Muscle of arm (tissue), 12 donors: ENCODE measurements around the gene CD19. TPM values are rescaled to one million over a fixed set of nuclear protein-coding genes. Genes with fewer than 3 reads are reported as not detected.
"Not testable (repeated sequence)": the region's sequence is repeated elsewhere in the genome, so short reads cannot be mapped to it uniquely, and the experiment has no call there.

Experiments
- DNase-seq: peaks from one replicate; pipeline ENCODE4 v3.0.0-alpha.2; 2013
- polyA plus RNA-seq, 12 donors: library from polyadenylated mRNA; unstranded; fragments of 120-200 nt; gene quantifications; one replicate each; pipeline ENCODE4 v1.2.1, GENCODE V29; 2013; ENCODE audit not compliant: insufficient read length in 12 of 12

The CD19 gene
- polyA plus RNA-seq, 12 donors, result 0.14 to 2.3 (median 0.28) TPM; not detected in 3

DNA sequence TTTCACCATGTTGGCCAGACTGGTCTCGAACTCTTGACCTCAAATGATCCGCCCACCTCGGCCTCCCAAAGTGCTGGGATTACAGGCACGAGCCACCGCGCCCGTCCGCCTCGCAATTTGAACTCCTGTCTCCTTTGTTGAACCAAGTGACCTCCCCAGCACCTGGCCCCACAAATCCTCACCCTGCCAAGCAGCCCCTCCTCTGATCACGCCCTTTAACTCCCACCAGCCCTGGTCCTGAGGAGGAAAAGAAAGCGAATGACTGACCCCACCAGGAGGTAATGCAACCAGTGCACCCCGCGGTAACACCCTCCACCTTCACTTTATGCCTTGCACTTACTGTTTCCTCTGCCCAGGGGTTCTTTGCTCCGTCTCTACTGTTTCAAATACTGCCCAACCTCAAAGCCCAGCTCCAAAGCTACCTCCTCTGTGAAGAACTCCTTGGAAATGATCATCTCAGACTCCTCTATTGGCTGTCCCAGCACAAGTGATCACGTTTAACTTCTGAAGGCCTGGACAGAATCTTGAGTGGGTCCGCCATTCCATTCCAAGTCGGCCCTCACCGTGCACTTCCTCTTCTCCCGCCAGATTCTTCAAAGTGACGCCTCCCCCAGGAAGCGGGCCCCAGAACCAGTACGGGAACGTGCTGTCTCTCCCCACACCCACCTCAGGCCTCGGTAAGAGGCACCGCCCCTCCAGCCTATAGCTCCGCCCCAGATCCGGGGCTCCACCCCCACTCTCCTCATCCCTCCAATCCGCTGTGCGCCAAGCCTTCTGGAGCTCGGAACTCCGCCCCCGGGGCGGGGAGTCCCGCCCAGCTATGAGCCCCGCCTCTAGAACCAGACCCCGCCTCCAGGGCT, 4.4 kb downstream of the CD19 start:
- DNase-seq, result peak; percentile 59

DNA sequence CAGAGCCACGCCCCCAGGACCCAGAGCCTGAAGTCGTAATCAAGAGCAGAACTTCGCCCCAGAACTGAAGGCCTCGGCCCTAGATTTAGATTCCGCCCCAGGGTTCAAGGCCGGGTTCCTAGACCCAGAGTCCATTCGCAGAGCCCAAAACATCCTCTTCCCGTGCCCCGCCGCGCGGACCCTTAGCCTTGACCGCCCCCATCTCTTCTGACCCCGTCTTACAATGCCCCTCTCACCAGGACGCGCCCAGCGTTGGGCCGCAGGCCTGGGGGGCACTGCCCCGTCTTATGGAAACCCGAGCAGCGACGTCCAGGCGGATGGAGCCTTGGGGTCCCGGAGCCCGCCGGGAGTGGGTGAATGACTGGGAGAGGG, 5.0 kb downstream of the CD19 start:
- no peak for DNase-seq

DNA sequence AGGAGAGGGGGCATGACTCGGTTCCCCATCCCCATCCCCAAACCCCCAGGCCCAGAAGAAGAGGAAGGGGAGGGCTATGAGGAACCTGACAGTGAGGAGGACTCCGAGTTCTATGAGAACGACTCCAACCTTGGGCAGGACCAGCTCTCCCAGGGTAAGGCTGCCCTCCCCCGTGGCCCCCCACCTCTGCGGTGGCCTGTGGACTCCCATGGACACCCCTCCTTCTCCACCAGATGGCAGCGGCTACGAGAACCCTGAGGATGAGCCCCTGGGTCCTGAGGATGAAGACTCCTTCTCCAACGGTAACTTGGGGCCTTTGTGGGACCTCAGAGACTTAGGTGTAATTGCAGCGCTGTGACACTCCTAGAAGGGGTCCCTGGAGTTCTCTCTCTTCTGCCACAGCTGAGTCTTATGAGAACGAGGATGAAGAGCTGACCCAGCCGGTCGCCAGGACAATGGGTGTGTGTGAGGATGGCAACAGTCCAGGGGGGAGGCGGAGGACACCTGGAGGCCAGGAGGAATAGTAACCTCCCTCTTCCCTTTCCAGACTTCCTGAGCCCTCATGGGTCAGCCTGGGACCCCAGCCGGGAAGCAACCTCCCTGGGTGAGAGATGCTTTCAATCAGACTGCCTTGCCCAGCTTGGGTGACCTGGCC, 5.6 kb downstream of the CD19 start:
- DNase-seq, result no peak

DNA sequence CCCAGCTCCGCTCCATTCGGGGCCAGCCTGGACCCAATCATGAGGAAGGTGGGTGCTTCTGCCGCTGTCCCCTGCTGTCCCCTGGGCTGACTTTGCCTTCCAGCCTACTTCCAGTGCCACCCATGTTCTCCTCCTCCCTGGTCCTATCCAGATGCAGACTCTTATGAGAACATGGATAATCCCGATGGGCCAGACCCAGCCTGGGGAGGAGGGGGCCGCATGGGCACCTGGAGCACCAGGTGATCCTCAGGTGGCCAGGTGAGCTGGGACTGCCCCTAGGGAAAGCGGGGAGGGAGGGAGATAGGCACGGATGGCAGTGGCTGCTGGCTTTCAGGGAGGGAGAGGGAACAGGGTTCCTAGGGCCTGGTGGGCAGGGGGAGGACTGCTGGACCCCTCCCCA, 7.0 kb downstream of the CD19 start:
- no peak for DNase-seq

DNA sequence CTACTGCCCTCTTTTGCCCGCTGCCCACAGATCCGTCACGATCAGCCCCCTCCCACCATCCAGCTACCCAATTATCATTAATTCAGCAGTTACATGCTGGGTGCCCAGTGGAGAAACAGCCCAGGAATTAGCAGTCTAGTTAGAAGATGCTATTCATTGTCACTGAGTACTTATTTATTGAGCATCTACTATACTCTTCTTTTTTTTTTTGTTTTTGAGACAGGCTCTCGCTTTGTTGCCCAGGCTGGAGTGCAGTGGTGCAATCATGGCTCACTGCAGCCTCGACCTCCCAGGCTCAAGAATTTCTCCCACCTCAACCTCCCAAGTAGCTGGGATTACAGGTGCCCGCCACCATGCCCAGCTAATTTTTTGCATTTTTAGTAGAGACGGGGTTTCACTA, 8.1 kb downstream of the CD19 start:
- not testable (repeated sequence) for DNase-seq

DNA sequence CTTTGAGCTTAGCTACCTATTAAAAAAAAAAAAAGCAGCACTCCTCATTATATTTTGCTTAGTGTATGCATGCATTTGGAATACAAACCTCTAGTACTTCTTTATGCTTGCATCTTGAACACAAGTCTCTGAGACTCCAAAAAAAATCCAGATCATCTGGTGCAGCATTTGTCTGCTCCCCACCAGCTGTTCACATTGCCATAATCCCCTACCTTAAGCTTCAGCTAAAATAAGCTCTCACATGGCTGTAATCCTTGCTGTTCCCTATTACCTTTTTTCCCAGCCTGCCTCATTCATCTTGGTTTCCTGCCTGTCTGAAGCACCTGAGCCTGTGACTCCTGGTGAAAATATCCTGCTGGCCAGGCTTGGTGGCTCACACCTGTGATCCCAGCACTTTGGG, 11.5 kb downstream of the CD19 start:
- DNase-seq, result no peak

DNA sequence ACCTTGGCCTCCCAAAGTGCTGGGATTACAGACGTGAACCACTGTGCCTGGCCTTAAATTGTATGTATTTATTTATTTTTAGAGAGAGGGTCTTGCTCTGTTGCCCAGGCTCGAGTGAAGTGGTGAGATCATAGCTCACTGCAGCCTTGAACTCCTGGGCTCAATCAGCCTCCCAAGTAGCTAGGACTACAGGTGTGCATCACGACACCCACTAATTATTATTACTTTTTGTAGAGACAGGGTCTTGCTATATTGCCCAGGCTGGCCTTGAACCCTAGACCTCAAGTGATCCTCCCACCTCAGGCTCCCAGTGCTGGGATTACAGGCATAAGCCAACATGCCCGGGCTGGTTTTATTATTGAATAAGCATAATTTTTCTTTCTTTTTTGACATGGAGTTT, 14.9 kb downstream of the CD19 start:
- no peak for DNase-seq

DNA sequence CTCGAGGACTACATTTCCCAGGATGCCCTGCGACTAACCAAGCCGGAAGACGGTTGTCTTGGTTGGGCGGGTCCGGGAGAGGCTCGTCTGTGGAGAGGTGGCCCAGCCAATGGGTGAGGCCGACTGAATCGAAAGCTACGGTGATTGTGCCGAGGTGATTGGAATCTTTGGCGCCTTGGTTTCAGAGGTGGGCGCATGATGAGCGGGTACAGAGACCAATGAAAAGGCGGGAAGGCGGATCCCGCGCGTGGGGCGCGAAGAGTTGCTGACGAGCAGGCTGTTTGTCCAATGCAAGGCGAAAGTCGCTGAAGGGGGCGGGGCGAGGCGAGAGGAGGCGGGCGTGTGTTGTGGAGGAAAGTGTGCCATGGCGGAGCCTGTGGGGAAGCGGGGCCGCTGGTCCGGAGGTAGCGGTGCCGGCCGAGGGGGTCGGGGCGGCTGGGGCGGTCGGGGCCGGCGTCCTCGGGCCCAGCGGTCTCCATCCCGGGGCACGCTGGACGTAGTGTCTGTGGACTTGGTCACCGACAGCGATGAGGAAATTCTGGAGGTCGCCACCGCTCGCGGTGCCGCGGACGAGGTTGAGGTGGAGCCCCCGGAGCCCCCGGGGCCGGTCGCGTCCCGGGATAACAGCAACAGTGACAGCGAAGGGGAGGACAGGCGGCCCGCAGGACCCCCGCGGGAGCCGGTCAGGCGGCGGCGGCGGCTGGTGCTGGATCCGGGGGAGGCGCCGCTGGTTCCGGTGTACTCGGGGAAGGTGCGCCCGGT, 19.1 kb downstream of the CD19 start, which contains the start of gene NFATC2IP:
TSS of gene NFATC2IP (plus strand) at position 290 of the 762 bp plus-strand sequence. CDS start at position 365, 75 bp downstream.
- DNase-seq, result peak; percentile 100

DNA sequence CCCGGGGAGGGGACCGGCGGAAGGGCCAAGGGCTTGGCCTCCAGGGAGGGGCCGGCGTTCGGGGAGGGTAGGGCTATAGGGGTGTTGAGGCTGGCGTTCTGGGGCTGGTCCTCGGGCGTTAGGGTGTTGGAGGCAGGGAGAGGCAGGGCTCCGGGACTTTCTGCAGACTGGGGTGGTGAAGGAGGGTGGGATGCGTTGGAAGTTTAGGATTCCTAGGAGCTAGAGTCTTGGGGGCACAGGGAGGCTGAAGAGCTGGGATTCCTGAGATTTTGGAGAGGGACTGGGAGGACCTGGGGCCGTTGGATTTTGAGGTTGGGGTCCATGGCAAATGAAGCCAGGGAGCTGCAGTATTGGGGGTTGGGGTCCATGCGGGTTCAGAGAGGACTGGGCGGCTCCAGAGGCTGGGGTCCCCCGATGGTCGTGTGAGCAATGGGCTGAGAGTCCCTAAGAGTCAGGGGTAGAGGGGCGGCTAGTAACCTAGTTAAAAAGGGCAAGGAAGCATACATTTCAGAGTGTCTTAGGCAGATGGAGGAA, 19.7 kb downstream of the CD19 start:
- no peak for DNase-seq

DNA sequence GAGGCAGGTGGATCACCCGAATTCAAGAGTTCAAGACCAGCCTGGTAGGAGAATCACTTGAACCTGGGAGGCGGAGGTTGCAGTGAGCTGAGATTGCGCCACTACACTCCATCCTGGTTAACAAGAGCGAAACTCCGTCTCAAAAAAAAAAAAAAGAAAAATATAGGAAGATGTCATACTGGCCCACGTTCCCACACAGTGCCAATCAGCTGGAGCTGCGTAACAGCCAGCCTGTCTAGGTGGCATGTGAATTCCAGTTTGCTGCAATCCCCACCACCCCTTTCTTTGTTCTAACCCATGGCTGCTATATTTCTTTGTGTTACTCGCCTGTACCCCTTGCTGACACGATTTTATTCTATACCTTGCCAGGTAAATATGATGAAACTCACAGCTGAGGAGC, 26.4 kb downstream of the CD19 start:
- no peak for DNase-seq

DNA sequence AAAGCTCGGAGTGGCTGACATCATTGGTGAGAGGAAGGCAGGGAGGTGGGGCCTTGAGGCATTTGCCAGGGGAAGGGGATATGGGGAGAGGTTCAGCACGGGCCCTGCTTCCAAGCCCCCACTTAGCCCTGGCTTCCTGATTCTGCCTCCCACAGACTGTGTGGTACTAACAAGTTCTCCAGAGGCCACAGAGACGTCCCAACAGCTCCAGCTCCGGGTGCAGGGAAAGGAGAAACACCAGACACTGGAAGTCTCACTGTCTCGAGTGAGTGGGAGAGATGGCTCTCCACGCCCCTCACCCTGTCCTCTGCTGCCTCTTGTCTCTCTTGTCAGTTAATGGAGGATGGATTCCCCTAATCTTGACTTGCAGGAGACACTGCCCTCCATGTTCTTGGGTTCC, 27.1 kb downstream of the CD19 start:
- DNase-seq, result no peak

DNA sequence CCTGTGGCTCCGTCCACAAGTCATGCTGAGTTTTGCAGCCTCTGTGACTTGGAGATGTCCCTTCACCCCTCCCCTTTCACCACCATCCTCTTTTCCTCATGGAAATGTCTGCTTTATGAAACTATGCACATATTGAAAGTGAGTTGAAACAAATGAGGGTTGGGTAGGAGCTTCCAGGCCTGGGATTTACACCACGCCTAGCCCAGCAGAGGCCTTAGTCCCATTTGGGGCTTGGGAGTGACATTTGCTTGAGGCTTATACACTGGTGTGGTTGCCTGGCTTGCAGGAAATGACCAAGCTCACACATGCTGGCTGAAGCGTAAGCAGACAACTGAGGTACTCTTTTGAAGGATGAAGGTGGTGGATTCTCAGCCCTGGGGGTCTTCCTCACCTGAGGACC, 32.3 kb downstream of the CD19 start:
- DNase-seq, result no peak

DNA sequence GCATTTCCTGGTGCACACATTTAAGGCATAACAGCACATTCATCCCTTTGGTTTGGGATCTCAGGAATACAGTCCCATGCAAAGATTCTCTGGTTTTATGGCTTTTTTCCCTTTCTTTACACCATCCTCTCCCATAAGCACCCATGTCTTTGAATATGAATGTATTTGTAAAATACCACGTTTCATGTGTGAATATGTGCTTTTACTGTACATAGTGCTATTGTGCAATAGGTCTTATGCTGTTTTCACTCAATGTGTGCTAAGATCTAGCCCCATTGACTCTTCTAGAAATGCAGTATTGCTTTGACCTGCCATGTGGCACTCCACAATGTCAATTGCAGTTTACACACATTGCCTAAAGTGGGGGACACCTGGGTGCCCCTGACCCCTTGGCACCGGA, 32.7 kb downstream of the CD19 start:
- DNase-seq, result no peak

DNA sequence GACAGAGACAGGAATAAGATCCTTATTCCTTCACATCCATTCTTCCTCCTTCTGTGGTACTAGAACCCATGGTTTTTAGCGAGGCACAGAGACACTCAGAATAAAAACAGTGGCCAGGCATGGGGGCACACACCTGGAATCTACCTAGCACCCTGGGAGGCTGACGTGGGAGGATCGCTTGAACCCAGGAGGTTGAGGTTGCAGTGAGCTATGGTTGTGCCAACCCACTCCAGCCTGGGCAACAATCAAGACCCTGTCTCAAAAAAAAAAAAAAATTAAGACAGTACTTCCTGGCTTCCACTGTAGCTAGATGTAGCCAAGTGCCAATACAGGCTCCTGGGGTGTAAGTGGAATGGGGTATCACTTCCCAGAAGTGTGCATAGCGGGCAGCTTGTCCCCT, 35.4 kb downstream of the CD19 start:
- no peak for DNase-seq

DNA sequence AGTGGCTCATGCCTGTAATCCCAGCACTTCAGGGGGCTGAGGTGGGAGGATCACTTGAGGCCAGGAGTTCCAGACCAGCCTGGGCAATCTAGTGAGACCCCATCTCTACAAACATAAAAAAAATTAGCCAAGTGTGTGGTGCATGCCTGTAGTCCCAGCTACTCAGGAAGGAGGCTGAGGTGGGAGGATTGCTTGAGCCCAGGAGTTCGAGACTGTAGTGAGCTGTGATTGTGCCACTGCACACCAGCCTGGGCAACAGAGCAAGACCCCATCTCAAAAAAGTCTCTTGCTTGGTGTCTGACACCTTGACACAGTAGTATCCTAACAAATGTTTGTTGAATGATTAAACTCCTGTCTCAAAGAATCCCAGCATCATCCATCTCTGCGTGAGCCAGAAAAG, 37.9 kb downstream of the CD19 start:
- not testable (repeated sequence) for DNase-seq

DNA sequence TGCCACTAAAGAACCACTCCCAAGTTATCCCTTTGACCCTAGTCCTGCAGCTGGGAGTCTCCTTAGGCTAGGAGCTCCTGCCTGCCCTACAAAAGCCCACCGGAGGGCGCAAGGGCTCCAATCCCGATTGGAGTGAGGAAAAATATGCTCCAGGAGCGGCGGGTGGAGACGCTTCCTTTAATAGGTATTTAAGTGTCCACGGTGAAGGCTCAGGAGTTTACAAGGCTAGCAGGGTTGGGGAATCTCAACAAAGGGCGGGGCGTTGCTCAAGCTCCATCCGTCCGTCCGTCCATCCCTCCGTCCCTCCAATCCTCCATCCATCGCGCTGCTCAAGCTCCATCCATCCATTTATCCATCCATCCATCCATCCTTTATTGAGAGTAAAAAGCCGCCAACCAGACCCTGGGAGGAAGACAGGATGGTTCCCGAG, 42.3 kb downstream of the CD19 start:
- DNase-seq, result peak; percentile 55

DNA sequence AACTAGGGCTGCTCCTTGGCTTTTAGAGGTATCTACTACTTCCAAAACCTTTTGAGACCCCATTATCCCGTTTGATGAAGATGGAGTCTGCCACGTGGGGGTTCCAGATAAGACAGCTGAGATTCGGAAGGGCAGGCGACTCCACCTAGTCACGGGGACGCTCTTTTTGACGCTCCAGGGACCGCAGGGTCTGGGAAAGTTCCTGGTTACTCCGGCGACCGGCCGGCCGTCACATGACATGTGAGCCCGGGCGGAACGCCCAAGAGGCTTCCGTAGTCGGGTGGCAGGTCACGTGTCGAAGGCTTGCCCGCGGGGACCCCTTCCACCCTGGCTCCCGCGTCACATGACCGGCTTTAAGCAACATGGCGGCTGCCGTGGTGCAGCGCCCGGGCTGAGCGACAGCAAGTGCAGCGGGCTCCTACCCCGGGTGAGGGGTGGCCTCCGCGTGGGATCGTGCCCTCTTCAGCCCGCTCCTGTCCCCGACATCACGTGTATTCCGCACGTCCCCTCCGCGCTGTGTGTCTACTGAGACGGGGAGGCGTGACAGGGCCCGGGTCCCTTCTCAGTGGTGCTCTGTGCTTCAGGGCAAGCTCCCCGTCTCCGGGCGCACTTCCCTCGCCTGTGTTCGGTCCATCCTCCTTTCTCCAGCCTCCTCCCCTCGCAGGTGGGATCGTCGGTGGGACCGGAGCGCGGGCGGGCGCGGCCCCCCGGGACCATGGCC, 42.8 kb downstream of the CD19 start, which contains the start of gene SPNS1:
TSS of gene SPNS1 (plus strand) at position 342 of the 721 bp plus-strand sequence. CDS start at position 716, 374 bp downstream.
- peak; percentile 97 for DNase-seq

DNA sequence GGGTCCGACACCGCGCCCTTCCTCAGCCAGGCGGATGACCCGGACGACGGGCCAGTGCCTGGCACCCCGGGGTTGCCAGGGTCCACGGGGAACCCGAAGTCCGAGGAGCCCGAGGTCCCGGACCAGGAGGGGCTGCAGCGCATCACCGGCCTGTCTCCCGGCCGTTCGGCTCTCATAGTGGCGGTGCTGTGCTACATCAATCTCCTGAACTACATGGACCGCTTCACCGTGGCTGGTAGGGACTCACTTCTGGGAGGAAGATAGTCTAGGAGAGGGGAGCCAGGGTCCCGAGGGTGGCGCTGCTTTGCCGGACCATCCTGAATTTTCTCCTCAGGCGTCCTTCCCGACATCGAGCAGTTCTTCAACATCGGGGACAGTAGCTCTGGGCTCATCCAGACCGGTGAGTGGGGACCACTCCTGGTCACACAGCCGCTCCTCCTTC, 43.4 kb downstream of the CD19 start:
- no peak for DNase-seq

DNA sequence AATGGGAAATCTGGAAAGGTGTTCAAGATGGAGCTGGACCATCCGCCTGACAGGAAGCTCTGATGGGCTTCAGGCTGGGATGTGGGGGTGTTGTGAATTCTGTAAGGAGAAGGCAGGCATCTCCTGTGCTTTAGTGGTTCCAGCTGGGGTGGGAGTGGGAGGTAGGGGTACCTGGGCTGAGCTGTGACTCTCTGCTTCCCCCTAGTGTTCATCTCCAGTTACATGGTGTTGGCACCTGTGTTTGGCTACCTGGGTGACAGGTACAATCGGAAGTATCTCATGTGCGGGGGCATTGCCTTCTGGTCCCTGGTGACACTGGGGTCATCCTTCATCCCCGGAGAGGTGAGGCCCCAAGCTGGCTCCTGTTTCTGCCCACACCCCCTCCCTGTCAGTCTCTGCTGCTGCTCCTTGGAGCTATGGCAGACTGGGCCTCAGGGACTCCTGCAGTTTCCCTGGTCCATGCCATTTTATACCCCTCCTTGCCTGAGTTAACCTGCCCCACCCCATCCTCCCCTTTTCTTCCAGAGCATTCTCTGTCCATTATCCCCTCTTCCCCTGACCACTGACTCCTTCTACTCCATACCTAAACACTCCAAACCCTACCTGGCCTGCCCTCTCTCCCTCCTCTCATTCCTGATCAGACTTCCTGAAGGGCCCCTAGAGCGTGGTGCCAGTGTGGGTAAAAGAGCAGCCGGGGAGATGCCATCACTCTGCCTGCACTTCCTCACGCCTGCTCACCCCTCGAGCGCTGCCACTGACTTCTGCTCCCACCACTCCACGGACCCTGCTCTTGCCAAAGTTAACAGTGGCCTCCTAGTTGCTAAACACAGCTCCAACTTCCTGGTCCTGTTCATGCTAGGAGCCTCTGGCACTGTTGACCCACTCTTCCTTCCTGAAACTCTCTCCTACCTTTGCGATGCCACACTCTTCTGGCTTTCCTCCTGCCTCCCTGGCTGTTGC, 46.2 kb downstream of the CD19 start:
- no peak for DNase-seq

DNA sequence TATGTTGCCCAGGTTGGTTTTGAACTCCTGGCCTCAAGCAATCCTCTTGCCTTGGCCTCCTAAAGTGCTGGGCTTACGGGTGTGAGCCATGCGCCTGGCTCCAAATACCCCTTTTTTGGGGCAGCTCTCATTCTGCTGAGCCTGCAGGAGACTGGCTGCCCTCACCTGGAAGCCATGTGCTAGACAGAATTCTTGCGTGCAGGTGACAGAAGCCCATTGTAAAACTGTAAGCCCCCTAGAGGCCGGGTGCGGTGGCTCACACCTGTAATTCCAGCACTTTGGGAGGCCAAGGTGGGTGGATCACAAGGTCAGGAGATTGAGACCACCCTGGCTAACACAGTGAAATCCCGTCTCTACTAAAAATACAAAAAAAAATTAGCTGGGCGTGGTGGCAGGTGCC, 48.6 kb downstream of the CD19 start:
- not testable (repeated sequence) for DNase-seq
